Mammary epithelial cell (primary cell): ENCODE measurements around the gene CKMT1B.

ENCODE experiments used
- EZH2 ChIP-seq: IDR thresholded peaks from 2 replicates; pipeline ENCODE4 v1.6.1; 2012; ENCODE audit warnings: low read length, inconsistent platforms, borderline replicate concordance
- TF ChIP-seq, protein P1 (sequence below), 2 donors: IDR thresholded peaks in 1 of 2; conservative IDR thresholded peaks in 1 of 2; 2 replicates each; pipeline ENCODE4 v1.5.1; 2011 to 2012; ENCODE audit warnings: inconsistent platforms in 2 of 2, low read length in 2 of 2, mild to moderate bottlenecking in 2 of 2, control low read depth in 1 of 2, low read depth in 1 of 2; ENCODE audit not compliant: insufficient read depth in 1 of 2; ENCODE audit errors: extremely low read depth in 1 of 2

DNA sequence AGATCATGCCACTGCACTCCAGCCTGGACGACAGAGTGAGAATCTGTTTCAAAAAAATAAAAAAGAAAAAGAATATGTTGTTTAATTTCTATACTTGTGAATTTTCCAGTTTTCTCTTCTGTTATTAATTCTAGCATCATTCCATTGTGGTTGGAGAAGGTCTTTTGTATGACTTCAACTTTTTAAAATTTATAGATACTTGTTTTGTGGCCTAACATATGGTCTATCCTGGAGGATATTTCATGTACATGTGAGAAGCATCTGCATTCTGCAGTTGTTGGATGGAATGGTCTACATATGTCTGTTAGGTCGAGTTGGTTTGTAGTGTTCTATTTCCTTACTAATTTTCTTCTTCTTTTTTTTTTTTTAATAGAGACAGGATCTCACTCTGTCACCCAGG lies 40.8 kb upstream of the CKMT1B start:
- TF ChIP-seq, protein P1, sequence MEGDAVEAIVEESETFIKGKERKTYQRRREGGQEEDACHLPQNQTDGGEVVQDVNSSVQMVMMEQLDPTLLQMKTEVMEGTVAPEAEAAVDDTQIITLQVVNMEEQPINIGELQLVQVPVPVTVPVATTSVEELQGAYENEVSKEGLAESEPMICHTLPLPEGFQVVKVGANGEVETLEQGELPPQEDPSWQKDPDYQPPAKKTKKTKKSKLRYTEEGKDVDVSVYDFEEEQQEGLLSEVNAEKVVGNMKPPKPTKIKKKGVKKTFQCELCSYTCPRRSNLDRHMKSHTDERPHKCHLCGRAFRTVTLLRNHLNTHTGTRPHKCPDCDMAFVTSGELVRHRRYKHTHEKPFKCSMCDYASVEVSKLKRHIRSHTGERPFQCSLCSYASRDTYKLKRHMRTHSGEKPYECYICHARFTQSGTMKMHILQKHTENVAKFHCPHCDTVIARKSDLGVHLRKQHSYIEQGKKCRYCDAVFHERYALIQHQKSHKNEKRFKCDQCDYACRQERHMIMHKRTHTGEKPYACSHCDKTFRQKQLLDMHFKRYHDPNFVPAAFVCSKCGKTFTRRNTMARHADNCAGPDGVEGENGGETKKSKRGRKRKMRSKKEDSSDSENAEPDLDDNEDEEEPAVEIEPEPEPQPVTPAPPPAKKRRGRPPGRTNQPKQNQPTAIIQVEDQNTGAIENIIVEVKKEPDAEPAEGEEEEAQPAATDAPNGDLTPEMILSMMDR (conservative IDR thresholded peaks at IDR 0.05 in 1 of 2, IDR thresholded peaks at IDR 0.05 in 1 of 2; ENCODE audit: extremely low read depth in 1 of 2, insufficient read depth in 1 of 2, low read depth in 1 of 2, low read length in 2 of 2), result no peak
- no peak for TF ChIP-seq EZH2
